ENCODE measurements around the gene TWF2.
A peak's percentile ranks its signal among the peaks of the same experiment; 100 is the strongest.

The TWF2 gene

GRCh38 chr3:52198643-52199608 is 40.0 kb downstream of the TWF2 start:
- no peak for DNase-seq

GRCh38 chr3:52197842-52198625 is 40.9 kb downstream of the TWF2 start, which contains the start of gene ALAS1:
ALAS1 (plus strand) TSS chr3:52198160; CDS start chr3:52199242, 1,082 bp downstream.
- peak; percentile 93 to 94 for DNase-seq

GRCh38 chr3:52197499-52197841 is 41.5 kb downstream of the TWF2 start:
- DNase-seq, result no peak

- DNase-seq, result no peak
Measured at GRCh38 chr3:52196977-52197376, 42.0 kb downstream of the TWF2 start.

- no peak for DNase-seq
Measured at GRCh38 chr3:52195823-52196331, 43.1 kb downstream of the TWF2 start.

GRCh38 chr3:52195291-52195597 is 43.7 kb downstream of the TWF2 start:
- DNase-seq, result no peak

GRCh38 chr3:52194485-52195290 is 44.3 kb downstream of the TWF2 start:
- no peak for DNase-seq

- no peak for DNase-seq
Measured at GRCh38 chr3:52193065-52193464, 45.9 kb downstream of the TWF2 start.

GRCh38 chr3:52191663-52192062 is 47.3 kb downstream of the TWF2 start:
- DNase-seq, result no peak

- no peak for DNase-seq
Measured at GRCh38 chr3:52190294-52191074, 48.5 kb downstream of the TWF2 start.

GRCh38 chr3:52188556-52188955 is 50.4 kb downstream of the TWF2 start:
- no peak for DNase-seq

GRCh38 chr3:52186729-52187128 is 52.2 kb downstream of the TWF2 start:
- DNase-seq, result no peak

- DNase-seq, result no peak
Measured at GRCh38 chr3:52185837-52186236, 53.1 kb downstream of the TWF2 start.

GRCh38 chr3:52185311-52185710 is 53.6 kb downstream of the TWF2 start:
- no peak for DNase-seq

- no peak for DNase-seq
Measured at GRCh38 chr3:52184690-52185089, 54.3 kb downstream of the TWF2 start.

- DNase-seq, result no peak
Measured at GRCh38 chr3:52183786-52184445, 55.0 kb downstream of the TWF2 start.

GRCh38 chr3:52182691-52183090 is 56.3 kb downstream of the TWF2 start:
- DNase-seq, result no peak

GRCh38 chr3:52182196-52182595 is 56.8 kb downstream of the TWF2 start:
- DNase-seq, result no peak

GRCh38 chr3:52181543-52181942 is 57.4 kb downstream of the TWF2 start:
- no peak for DNase-seq
